Fibroblast of lung (primary cell): ENCODE data around the gene OR6X1. TPM values are rescaled to one million over a fixed set of nuclear protein-coding genes. Genes with fewer than 3 reads are reported as not detected.

Experiments used
- DNase-seq, 2 donors: peaks; one replicate each; pipeline versions ENCODE4 v3.0.0 to v3.0.0-alpha.2; 2010; ENCODE audit warnings: low read depth in 2 of 2
- H2AFZ ChIP-seq: 2 replicates; pipeline ENCODE4 v1.5.1; 2012; ENCODE audit warnings: low read length, control low read depth, inconsistent platforms
- H3K27ac ChIP-seq: 2 replicates; pipeline ENCODE4 v1.5.1; 2011; ENCODE audit warnings: low read length, control low read depth; ENCODE audit not compliant: insufficient read depth
- H3K27me3 ChIP-seq: 2 replicates; pipeline ENCODE4 v1.5.1; 2011; ENCODE audit warnings: mild to moderate bottlenecking, low read length; ENCODE audit not compliant: control insufficient read depth, insufficient read depth
- H3K36me3 ChIP-seq: 2 replicates; pipeline ENCODE4 v1.5.1; 2011; ENCODE audit warnings: low read length; ENCODE audit not compliant: control insufficient read depth, insufficient read depth
- H3K4me1 ChIP-seq: 2 replicates; pipeline ENCODE4 v1.5.1; 2011; ENCODE audit warnings: low read length; ENCODE audit not compliant: control insufficient read depth, insufficient read depth; ENCODE audit errors: extremely low read depth
- H3K4me2 ChIP-seq: 2 replicates; pipeline ENCODE4 v1.5.1; 2011; ENCODE audit warnings: low read length, control low read depth; ENCODE audit not compliant: insufficient read depth; ENCODE audit errors: extremely low read depth
- H3K4me3 ChIP-seq, 4 experiments: fragments of 200-600 bp in 1 of 4; sonication (generic) in 1 of 4; replicated peaks in 1 of 4; 2 replicates each; pipeline ENCODE4 v1.5.1; 2011 to 2016; ENCODE audit warnings: low read length in 4 of 4, low read depth in 3 of 4, mild to moderate bottlenecking in 3 of 4, control low read depth in 2 of 4, inconsistent platforms in 1 of 4, mixed read lengths in 1 of 4; ENCODE audit not compliant: insufficient read depth in 1 of 4; ENCODE audit errors: control extremely low read depth in 1 of 4
- H3K79me2 ChIP-seq: 2 replicates; pipeline ENCODE4 v1.5.1; 2012; ENCODE audit warnings: mild to moderate bottlenecking, low read length, inconsistent platforms; ENCODE audit not compliant: control insufficient read depth, insufficient read depth
- H3K9ac ChIP-seq: 2 replicates; pipeline ENCODE4 v1.5.1; 2011; ENCODE audit warnings: mild to moderate bottlenecking, low read length, control low read depth; ENCODE audit not compliant: insufficient read depth
- H3K9me3 ChIP-seq: 2 replicates; pipeline ENCODE4 v1.5.1; 2012; ENCODE audit warnings: low read depth, low read length; ENCODE audit not compliant: control insufficient read depth, insufficient read depth
- H4K20me1 ChIP-seq: 2 replicates; pipeline ENCODE4 v1.5.1; 2011; ENCODE audit warnings: low read length; ENCODE audit not compliant: control insufficient read depth, insufficient read depth; ENCODE audit errors: extremely low read depth
- CTCF ChIP-seq, 2 donors: IDR thresholded peaks in 1 of 2; conservative IDR thresholded peaks in 1 of 2; 1 replicate in 1 of 2; 2 replicates in 1 of 2; pipeline ENCODE4 v1.5.1; 2011 to 2012; ENCODE audit warnings: low read length in 2 of 2, control low read depth in 1 of 2, inconsistent platforms in 1 of 2, low read depth in 1 of 2, mild to moderate bottlenecking in 1 of 2
- EZH2 ChIP-seq: IDR thresholded peaks from 2 replicates; pipeline ENCODE4 v1.5.1; 2012; ENCODE audit warnings: low read length, control low read depth, mild to moderate bottlenecking; ENCODE audit errors: missing control alignments
- polyA plus RNA-seq, 2 donors: library from polyadenylated mRNA; depleted of rRNA in 1 of 2; stranded (reverse) in 1 of 2; unstranded in 1 of 2; fragments of >200 nt; gene quantifications; 2 replicates each; pipeline ENCODE4 v1.2.1, GENCODE V29; 2011 to 2012; ENCODE audit warnings: missing spikeins in 1 of 2
- total RNA-seq: library from RNA; depleted of rRNA; stranded (reverse); fragments of >200 nt; gene quantifications from 2 replicates; pipeline ENCODE4 v1.2.1, GENCODE V29; 2014

OR6X1 gene
- total and polyA plus RNA-seq, 2 donors (not counting 1 experiment from before 2014, with no cell fraction given) = not detected

GRCh38 chr11:123741159-123742030 is 12.9 kb downstream of the OR6X1 start, which contains the start of gene ZNF202:
Gene ZNF202, minus strand, starts transcription at chr11:123741660. Its CDS starts 10,772 bp downstream, at chr11:123730888.
- no peaks in the 10 kb centered on the region for H4K20me1 ChIP-seq
- no peaks in the 10 kb centered on the region for H3K36me3 ChIP-seq
- no peaks in the 10 kb centered on the region for H3K27me3 ChIP-seq
- peak within 1 kb of the TSS; percentile 85 for H3K9ac ChIP-seq
- H2AFZ ChIP-seq = peak within 1 kb of the TSS; percentile 78
- peak within 1 kb of the TSS; percentile 53 to 88 (median 77) for H3K4me3 ChIP-seq
- DNase-seq = peak; percentile 89 to 91
- TF ChIP-seq CTCF (conservative IDR thresholded peaks at IDR 0.05 in 1 of 2, IDR thresholded peaks at IDR 0.05 in 1 of 2; ENCODE audit: low read depth in 1 of 2, low read length in 2 of 2) = peak; percentile 4 to 18
- TF ChIP-seq EZH2 = no peak
- no peaks in the 10 kb centered on the region for H3K4me1 ChIP-seq
- H3K27ac ChIP-seq = peak within 1 kb of the TSS; percentile 78
- H3K79me2 ChIP-seq = peaks cover 33% of the 10 kb centered on the region
- H3K9me3 ChIP-seq = no peaks in the 10 kb centered on the region
- peak within 1 kb of the TSS; percentile 99 for H3K4me2 ChIP-seq

DNA sequence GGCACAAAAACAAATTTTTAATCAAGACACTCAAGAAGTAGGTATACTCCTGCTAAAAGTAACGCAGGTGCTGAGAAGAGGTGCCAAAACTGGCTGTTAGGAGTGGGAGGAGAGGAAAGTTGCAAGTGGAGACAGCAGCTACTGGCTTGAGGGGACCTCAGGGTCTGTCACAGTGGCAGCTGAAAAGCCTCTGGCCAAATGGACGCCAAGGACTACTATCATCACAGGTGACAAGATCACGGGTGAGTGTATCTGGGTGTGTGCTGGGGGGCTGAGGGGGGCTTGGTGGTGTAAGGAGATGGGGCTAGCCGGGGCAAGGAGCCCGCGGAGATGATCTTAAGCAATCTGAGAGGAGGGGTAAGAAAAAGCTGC is 13.5 kb downstream of the OR6X1 start:
- Histone ChIP-seq H3K4me1 (no peaks in the 10 kb centered on the region), H3K9me3 (no peaks in the 10 kb centered on the region), H4K20me1 (no peaks in the 10 kb centered on the region), H3K36me3 (no peaks in the 10 kb centered on the region), H2AFZ (peak overlapping the region; percentile 65), H3K79me2 (peaks cover 35% of the 10 kb centered on the region), H3K9ac (peak overlapping the region; percentile 85), H3K27me3 (no peaks in the 10 kb centered on the region), H3K27ac (peak overlapping the region; percentile 78), H3K4me3 (peak overlapping the region; percentile 53 to 88 (median 77)), H3K4me2 (peak overlapping the region; percentile 99)
- TF ChIP-seq EZH2 = no peak
- TF ChIP-seq CTCF (conservative IDR thresholded peaks at IDR 0.05 in 1 of 2, IDR thresholded peaks at IDR 0.05 in 1 of 2; ENCODE audit: low read depth in 1 of 2, low read length in 2 of 2) = no peak
- DNase-seq = peak; percentile 2 to 3

- DNase-seq = no peak
- no peak for TF ChIP-seq EZH2
- no peak for TF ChIP-seq CTCF (conservative IDR thresholded peaks at IDR 0.05 in 1 of 2, IDR thresholded peaks at IDR 0.05 in 1 of 2; ENCODE audit: low read depth in 1 of 2, low read length in 2 of 2)
Measured at GRCh38 chr11:123738374-123738773, 15.9 kb downstream of the OR6X1 start.

More at GRCh38 chr11:123738374-123738773, 15.9 kb downstream of the OR6X1 start:
- Histone ChIP-seq H3K9ac (no peak overlapping the region), H3K36me3 (no peaks in the 10 kb centered on the region), H3K9me3 (no peaks in the 10 kb centered on the region), H2AFZ (no peak overlapping the region), H3K79me2 (peaks cover 35% of the 10 kb centered on the region), H3K4me2 (no peak overlapping the region), H4K20me1 (no peaks in the 10 kb centered on the region), H3K27me3 (no peaks in the 10 kb centered on the region), H3K4me1 (no peaks in the 10 kb centered on the region), H3K4me3 (no peak overlapping the region), H3K27ac (no peak overlapping the region)
